NCI-H526 treated with DMSO at 0.1 percent for 48 hours (cell line): ENCODE data around the gene WFDC5.

Experiments
- DNase-seq: peaks from one replicate; lab custom pipeline; 2025; lab: John Stamatoyannopoulos, UW

The WFDC5 gene

GRCh38 chr20:45115386-45115774, 406 bp upstream of the WFDC5 start:
- DNase-seq = no peak

GRCh38 chr20:45113865-45114264, 1.1 kb downstream of the WFDC5 start:
- DNase-seq = no peak

GRCh38 chr20:45112754-45113153, 2.2 kb downstream of the WFDC5 start:
- no peak for DNase-seq

DNA sequence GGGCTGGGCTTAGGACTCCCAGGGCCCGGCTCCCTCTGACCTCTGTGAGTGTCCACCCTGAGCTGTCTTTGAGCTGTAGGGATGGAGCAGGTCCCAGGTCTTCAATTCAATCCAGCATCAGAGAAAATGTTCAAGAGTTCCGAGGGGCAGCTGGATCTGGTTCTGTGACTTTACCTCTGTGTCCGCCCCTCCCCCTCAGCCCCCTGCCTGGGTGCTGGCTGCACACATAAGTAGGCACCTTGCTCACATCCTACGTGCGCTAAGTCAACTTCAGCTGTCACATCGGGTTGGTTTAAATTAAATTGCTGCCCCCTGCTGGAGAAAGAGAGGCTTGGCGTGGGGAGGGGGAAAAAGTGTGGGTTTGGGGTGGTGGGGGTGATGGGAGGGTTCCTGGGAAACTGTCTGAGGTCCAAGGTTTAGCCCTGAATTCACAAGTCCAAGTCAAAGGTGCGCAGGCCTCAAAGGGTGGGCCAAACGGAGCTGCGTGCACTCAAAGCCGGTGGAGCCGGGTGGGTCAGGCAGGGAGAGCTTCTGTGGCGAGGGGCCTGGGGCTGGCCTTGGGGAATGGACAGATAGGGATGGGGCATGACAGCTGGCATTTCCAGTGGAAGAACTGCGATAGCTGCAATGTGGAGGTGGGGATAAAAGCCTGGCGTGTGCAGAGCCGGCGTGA, 3.0 kb downstream of the WFDC5 start:
- no peak for DNase-seq

DNA sequence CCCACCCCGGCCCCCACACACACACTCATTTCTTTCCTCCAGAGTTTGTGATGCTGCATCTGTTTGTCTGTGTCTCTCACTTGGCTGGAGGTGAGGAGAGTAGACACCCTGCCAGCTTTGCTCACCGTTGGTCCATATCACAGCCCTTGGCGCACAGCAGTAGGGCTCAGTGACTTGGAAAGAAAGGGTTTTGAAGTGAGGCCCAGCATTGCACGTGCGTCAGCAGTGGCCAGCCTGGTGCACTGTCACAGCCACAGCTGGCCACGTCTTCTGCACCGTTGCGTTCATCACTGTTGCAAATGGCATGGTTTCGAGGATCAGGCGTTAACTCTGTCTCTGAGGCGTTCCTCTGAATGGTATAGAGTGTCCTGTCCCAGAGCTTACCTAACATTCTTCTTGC, 3.7 kb downstream of the WFDC5 start:
- no peak for DNase-seq

GRCh38 chr20:45110301-45110700, 4.7 kb downstream of the WFDC5 start:
- DNase-seq = no peak

GRCh38 chr20:45109634-45110033, 5.3 kb downstream of the WFDC5 start:
- DNase-seq = no peak

DNA sequence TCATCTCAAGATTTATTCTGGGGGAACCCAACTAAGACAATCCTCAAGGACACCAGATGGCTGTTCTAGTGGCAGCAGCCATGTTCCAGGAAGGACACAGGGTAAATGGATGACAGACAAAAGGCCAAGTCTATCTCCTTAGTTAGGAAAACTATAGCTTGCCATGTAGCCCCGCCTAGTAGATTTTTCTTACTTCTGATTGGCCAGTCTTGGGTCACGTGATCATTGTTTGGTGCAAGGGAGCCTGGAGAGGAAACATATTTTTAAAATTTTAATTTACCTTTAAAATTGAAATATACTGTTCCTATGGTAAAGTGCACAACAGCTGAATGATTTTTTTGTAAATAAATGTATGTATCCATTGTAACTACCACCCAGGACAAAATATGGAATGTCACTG, 9.7 kb downstream of the WFDC5 start:
- DNase-seq = no peak

GRCh38 chr20:45104786-45105185, 10.2 kb downstream of the WFDC5 start:
- no peak for DNase-seq

DNA sequence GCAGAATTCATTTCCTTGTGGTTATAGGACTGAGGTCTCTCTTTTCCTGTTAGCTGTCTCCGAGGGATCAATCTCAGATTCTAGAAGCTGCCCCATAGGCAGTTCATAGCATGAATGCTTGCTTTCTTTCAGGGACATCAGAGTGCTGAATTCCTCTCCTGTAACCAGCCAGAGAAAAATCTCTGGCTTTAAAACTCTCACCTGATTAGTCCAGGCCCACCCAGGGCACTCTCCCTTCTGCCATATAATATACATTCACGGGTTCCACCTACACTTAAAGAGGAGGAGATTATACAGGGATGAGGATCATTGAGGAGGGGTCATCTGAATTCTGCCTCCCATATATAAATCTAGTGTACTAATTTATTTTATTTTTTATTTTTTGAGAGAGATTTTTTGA, 11.9 kb downstream of the WFDC5 start:
- no peak for DNase-seq

GRCh38 chr20:45101333-45101850, 13.6 kb downstream of the WFDC5 start:
- DNase-seq = no peak

DNA sequence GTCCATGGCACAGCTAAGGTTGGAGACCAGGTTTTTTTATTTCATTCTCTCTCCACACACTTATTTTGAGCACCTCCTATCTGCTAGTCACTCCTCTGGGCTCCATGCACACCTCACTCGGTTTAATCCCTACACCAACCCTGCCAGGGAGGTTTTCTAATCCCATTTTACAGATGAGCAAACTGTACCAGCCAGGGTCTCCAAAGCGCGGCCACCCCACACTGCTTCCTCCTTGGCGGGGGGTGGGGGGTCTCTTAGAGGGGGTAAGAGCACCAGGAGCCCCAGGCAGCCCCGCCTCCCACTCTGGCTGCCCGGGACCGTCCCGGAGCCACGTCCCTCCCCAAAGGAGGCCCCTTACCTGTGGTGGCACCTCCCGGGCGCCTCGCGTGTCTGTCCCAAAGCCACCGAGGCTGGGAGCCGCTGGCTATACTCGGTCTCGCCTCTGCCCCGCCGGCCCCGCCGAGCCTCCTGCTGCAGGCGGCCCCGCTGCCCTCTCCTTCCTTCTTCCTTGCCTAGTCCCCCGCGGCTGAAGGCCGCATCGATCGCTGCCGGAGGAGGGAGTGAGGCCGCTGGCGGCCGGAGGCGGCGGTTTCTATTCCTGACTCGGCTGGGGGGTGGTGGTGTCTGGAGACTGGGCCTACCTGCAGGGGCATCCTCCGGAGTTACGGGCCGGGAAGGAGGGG, 14.3 kb downstream of the WFDC5 start, which contains the start of gene KCNS1:
Gene KCNS1, minus strand, starts transcription at position 565 of the 683 bp plus-strand sequence. CDS start 1,891 bp downstream, outside the sequence.
- no peak for DNase-seq

DNA sequence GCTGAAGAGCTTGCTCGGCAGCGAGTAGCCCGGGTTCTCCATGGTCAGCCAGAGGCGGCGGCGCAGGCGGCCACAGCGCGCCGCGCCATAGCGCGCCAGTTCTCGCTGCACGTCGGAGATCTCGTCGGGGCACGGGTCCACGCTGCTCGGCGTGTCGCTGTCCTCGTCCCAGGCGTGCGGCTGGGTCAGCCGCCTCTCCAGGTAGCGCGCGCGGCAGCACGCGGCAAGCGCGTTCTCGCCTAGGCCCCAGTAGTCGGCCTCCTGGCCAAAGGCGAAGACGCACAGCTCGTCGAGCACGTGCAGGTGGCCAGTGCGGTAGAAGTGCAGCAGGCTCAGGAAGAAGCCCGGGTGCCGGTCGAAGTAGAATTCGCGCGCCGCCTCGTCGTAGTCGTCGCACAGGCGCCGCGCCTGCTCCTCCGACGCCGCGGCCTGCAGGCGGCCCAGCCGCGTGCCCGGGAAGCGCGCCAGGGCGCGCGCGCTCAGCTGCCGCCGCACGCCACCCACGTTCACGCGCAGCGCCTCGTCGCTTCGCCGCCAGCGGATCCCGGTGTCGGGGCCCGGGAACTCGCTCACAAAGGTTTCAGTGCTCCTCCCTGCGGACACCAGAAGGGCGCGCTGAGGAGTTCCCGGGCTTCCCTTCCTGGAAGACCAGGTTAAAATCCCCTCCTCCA, 16.7 kb downstream of the WFDC5 start:
- peak; percentile 13 for DNase-seq

DNA sequence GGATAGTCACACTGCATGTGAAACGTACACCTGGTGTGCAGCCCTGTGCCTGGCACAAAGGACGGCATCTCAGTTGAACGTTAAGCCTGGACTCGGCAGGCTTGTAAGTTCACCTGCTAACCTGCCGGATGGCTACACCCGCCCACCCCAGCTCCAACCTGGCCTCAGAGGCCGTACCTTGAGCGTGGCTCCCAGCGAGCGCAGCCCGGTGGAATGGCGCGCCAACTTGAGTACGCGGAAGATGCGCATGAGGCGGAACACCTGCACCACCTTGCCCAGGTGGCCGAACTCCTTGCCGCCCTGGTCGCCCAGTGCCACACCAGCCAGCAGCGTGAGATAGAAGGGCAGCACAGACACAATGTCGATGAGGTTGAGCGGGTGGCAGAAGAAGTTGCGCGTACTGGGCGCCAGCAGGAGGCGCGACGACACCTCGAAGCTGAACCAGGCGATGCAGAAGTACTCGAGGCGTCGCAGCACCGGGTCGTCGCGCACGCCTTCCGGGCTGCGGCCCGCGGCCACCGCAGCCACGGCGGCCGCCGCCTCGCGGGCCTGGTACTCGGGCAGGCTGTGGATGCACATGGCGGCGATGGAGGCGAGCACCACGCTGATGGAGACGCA, 17.4 kb downstream of the WFDC5 start:
- no peak for DNase-seq

GRCh38 chr20:45096781-45097180, 18.2 kb downstream of the WFDC5 start:
- DNase-seq = no peak

- peak; percentile 45 for DNase-seq
These were observed 19.2 kb downstream of the WFDC5 start for GRCh38 chr20:45095805-45096238.

DNA sequence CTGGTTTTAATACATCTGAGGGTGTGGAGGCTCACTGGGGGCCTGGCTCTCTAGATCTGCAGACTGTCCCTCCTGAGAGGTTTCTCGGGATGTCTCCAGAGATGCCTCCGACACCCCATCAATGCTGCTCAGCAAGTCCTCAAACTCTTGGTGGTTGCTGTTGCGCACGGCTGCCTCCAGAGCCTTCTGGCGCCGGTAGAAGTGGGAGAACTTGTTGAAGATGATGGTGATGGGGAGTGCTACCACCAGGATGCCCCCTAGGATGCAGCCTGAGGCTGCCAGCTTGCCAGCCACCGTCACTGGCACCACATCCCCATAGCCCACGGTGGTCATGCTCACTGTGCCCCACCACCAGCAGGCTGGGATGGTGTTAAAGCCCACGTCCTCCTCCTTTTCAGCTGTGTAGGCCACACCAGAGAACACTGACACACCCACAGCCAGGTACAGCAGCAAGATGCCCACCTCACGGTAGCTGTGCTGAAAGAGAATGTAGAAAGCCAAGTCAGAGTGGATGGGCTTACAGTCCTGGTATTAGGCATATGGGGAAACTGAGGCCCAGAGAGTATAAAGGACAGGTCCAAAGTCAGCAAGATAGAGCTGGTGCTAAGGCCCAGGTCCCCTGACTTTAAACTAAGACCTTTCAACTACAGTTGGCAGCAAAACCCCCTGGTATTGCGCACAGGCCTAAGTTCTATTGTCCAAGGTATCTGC, 20.0 kb downstream of the WFDC5 start:
- DNase-seq = no peak

DNA sequence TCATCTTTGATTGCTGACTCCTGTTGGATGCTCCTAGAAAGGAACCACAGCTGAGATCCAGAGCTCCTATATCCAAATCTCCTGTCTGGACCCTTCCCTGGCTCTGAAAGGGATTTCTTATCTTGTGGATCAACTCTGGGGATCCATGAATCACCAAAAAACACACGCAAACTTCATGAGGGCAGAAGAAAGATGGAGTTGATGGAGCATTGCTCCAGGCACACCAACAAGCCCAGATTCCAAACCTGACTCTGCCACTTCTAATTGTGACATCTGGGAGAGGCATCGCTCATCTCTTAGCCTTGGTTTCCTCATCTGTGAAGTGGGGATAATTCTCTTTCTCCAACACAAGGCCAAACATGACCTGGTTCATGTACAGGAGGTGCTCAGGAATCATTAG, 20.8 kb downstream of the WFDC5 start:
- DNase-seq = no peak

- no peak for DNase-seq
These were observed 22.1 kb downstream of the WFDC5 start for GRCh38 chr20:45092898-45093297.

DNA sequence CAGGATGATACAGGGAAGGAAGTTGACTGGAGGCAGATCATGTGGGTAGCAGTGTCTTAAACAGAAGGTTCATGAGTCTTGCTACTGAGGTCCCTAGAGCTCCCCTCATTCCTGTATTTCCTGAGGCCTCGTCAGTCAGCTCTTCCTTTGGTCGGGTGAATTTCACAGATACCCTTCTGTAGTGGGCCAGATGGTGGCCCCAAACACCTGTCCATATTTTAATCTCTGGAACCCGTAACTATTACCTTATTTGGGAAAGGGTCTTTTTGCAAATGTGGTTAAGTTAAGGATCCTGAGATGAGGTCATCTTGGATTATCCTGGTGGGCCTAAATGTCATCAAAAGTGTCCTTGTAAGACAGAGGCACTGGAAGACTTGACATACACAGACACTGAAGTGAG, 23.6 kb downstream of the WFDC5 start:
- DNase-seq = no peak

DNA sequence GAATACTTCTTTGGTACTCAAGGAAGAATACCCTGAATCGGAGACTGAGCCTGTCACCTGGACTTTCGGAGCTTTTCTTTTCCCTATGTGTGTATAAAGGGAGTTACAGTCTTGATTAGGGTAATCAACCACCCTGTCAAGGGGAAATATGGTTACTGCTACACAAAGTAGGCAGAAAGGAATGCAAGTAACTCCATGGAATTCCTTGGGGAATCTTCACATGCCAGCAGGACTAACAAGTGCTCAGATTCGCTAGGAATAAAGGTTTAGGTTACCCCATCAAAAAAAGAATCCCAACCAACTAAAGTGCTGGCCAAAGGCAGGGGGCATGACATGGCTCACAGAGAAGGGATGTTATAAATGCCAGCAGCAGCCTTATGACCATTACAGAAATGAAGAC, 24.5 kb downstream of the WFDC5 start:
- DNase-seq = no peak

DNA sequence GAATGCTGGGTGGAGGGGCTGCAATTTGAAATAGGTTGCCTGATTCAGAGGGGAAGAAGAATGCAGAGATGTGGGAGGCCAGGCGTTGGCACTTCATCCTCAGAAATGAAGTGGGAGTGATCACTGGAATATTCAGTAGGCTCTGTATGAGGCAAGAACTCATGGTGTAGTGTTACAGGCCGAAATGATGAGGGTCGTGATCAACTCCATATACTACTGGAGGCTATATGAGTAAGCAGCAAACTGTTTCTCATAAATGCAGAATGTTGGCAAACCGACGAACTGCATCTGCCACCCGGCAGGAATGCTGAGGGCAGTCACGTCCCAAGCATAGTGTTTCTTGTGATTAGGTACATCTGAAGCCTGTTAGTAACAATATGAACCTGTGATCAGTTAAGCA, 26.7 kb downstream of the WFDC5 start:
- no peak for DNase-seq
